Naive thymus-derived CD8-positive, alpha-beta T cell (primary cell): ENCODE measurements around the gene PRPF6. TPM values are rescaled to one million over a fixed set of nuclear protein-coding genes. Genes with fewer than 3 reads are reported as not detected.
A peak's percentile ranks its signal among the peaks of the same experiment; 100 is the strongest.

Experiments
- ATAC-seq, 2 donors: fragments of 150-1000 bp; cut with Tn5 transposase in 1 of 2; sonication (Bioruptor Pico), chemical (Tn5 transposase) in 1 of 2; 1 replicate in 1 of 2; 2 replicates in 1 of 2; pipeline ENCODE4 v1.10.0; 2021; ENCODE audit warnings: mild to moderate bottlenecking in 2 of 2, moderate library complexity in 2 of 2
- POLR2A ChIA-PET: fragments of 350-600 bp; sonication (Branson Sonifier 250); formaldehyde crosslinking; loops from one replicate; lab custom pipeline; 2021; ENCODE audit warnings: antibody characterized with exemption; lab: Charles Lee
- DNase-seq, 10 donors: peaks; one replicate each; pipeline versions ENCODE4 v3.0.0 to v3.0.0-alpha.2; 2020 to 2022
- H3K27ac Mint-ChIP-seq, 10 donors: one replicate each; pipeline ENCODE4 v1.8.0; 2020 to 2022; ENCODE audit warnings: mild to moderate bottlenecking in 10 of 10, mixed read lengths in 10 of 10, moderate library complexity in 4 of 10, inconsistent platforms in 1 of 10
- H3K27me3 Mint-ChIP-seq, 5 donors: one replicate each; pipeline ENCODE4 v1.8.0; 2021 to 2022; ENCODE audit warnings: mixed read lengths in 5 of 5
- H3K36me3 Mint-ChIP-seq, 3 donors: one replicate each; pipeline ENCODE4 v1.8.0; 2020 to 2022; ENCODE audit warnings: mixed read lengths in 3 of 3, mild to moderate bottlenecking in 2 of 3, inconsistent platforms in 1 of 3
- H3K4me1 Mint-ChIP-seq, 4 donors: one replicate each; pipeline ENCODE4 v1.8.0; 2021 to 2022; ENCODE audit warnings: mixed read lengths in 4 of 4
- H3K4me3 Mint-ChIP-seq, 10 donors: one replicate each; pipeline ENCODE4 v1.8.0; 2020 to 2022; ENCODE audit warnings: mild to moderate bottlenecking in 10 of 10, mixed read lengths in 10 of 10, moderate library complexity in 6 of 10, inconsistent platforms in 1 of 10
- H3K9me3 Mint-ChIP-seq, 9 donors: one replicate each; pipeline ENCODE4 v1.8.0; 2020 to 2022; ENCODE audit warnings: mixed read lengths in 9 of 9, mild to moderate bottlenecking in 3 of 9, inconsistent platforms in 1 of 9, moderate library complexity in 1 of 9
- polyA plus RNA-seq, 3 donors: library from polyadenylated mRNA; unstranded; fragments of 300-500 nt; fragmentation: Illumina TruSeq; gene quantifications; one replicate each; pipeline ENCODE4 v1.2.3, GENCODE V29; 2021
- total RNA-seq, 8 experiments: library from RNA in 2 of 8; stranded (reverse) in 2 of 8; gene quantifications; one replicate each; pipeline ENCODE4 v1.2.3 and lab custom pipeline; 2021 to 2026

PRPF6 gene
- total and polyA plus RNA-seq, 5 experiments from 2014 or later: 67.2 to 110 (median 91.1) TPM

- DNase-seq (peak; percentile 62 to 89 (median 78)), ATAC-seq (peak; percentile 88 to 92)
- peaks cover 0 to 14% (median 8%) of the 10 kb centered on the region in 5 donors for H3K27me3 Mint-ChIP-seq
- peaks cover 7 to 30% (median 18%) of the 10 kb centered on the region in 4 donors for H3K4me1 Mint-ChIP-seq
- H3K27ac Mint-ChIP-seq: peak overlapping the region in 7 of 10 donors; percentile 7 to 71 (median 57)
- H3K36me3 Mint-ChIP-seq: no peaks in the 10 kb centered on the region
- H3K4me3 Mint-ChIP-seq: peak overlapping the region; percentile 15 to 74 (median 64)
- H3K9me3 Mint-ChIP-seq: no peaks in the 10 kb centered on the region
- POLR2A ChIA-PET: interaction anchor here (0.5 to 4.9 kb wide), 9 partner anchors 13 to 621 kb away, joined by 3 to 49 read pairs (median 4); partner anchors contain the start of genes LIME1, OPRL1, PRPF6 and RGS19
Measured at GRCh38 chr20:64057628-64058498, 76.9 kb downstream of the PRPF6 start.

DNA sequence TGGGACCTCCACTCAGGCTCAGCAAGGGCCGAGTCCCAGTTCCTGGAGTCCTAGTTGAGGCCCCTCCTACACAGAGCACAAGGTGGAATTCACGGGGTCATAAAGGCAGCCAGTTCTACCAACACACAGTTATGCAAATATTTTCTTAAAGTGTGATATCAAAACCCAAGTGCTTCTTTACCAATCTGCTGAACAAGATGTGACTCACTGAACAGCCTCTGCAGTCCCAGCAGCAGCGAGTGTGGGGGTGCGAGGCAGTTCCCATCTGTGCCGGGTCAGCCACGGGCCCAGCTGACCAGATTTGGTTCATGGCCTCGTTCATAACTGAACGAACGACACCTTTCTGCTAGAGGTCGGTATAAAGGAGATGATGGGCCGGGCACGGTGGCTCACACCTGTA, 77.6 kb downstream of the PRPF6 start:
- no peak for ATAC-seq
- peak overlapping the region in 3 of 10 donors; percentile 10 to 71 (median 66) for H3K4me3 Mint-ChIP-seq
- no peak for DNase-seq
- no peaks in the 10 kb centered on the region for H3K9me3 Mint-ChIP-seq
- POLR2A ChIA-PET: interaction anchor here (0.7 to 4.9 kb wide), 8 partner anchors 18 to 562 kb away, joined by 3 to 49 read pairs (median 4); partner anchors contain the start of genes LIME1, OPRL1, PRPF6 and SAMD10
- H3K4me1 Mint-ChIP-seq: peaks cover 4 to 26% (median 19%) of the 10 kb centered on the region in 4 donors
- peaks cover 0 to 8% (median 3%) of the 10 kb centered on the region in 5 donors for H3K27me3 Mint-ChIP-seq
- no peaks in the 10 kb centered on the region for H3K36me3 Mint-ChIP-seq
- H3K27ac Mint-ChIP-seq: peak overlapping the region in 1 of 10 donors; percentile 68

GRCh38 chr20:64062276-64062595, 81.3 kb downstream of the PRPF6 start:
- H3K4me1 Mint-ChIP-seq: peaks cover 25 to 56% (median 51%) of the 10 kb centered on the region in 4 donors
- H3K36me3 Mint-ChIP-seq: no peaks in the 10 kb centered on the region
- ATAC-seq: no peak
- no peaks in the 10 kb centered on the region for H3K27me3 Mint-ChIP-seq
- peak overlapping the region in 8 of 10 donors; percentile 9 to 92 (median 56) for H3K4me3 Mint-ChIP-seq
- no peak overlapping the region for H3K27ac Mint-ChIP-seq
- no peak for DNase-seq
- H3K9me3 Mint-ChIP-seq: no peaks in the 10 kb centered on the region
- POLR2A ChIA-PET: interaction anchor here (0.6 to 2.7 kb wide), 14 partner anchors 10 to 323 kb away, joined by 3 to 38 read pairs (median 4); partner anchors contain the start of genes OPRL1, PRPF6, RGS19 and SAMD10

- Mint-ChIP-seq H3K27me3 (no peaks in the 10 kb centered on the region), H3K4me3 (peak within 1 kb of the TSS; percentile 81 to 92 (median 86)), H3K9me3 (no peaks in the 10 kb centered on the region), H3K4me1 (peaks cover 25 to 56% (median 51%) of the 10 kb centered on the region in 4 donors), H3K27ac (peak within 1 kb of the TSS; percentile 40 to 92 (median 76)), H3K36me3 (no peaks in the 10 kb centered on the region)
- POLR2A ChIA-PET: interaction anchor here (0.6 to 2.7 kb wide), 17 partner anchors 9 to 324 kb away, joined by 3 to 38 read pairs (median 4); partner anchors contain the start of genes OPRL1, PRPF6, RGS19 and SAMD10
- DNase-seq: peak; percentile 82 to 94 (median 90)
- ATAC-seq: peak; percentile 94 to 97
Measured at GRCh38 chr20:64062596-64063388, 81.9 kb downstream of the PRPF6 start, which contains the start of gene TCEA2. Gene TCEA2 (plus strand): TSS chr20:64063198. CDS start chr20:64063313, 115 bp downstream.

GRCh38 chr20:64063389-64064144, 82.6 kb downstream of the PRPF6 start:
- H3K4me1 Mint-ChIP-seq: peaks cover 21 to 50% (median 47%) of the 10 kb centered on the region in 4 donors
- no peak for DNase-seq

GRCh38 chr20:64064145-64064698, 83.3 kb downstream of the PRPF6 start:
- no peaks in the 10 kb centered on the region for H3K36me3 Mint-ChIP-seq
- ATAC-seq (no peak), DNase-seq (no peak)
- H3K27me3 Mint-ChIP-seq: no peaks in the 10 kb centered on the region
- H3K9me3 Mint-ChIP-seq: no peaks in the 10 kb centered on the region
- H3K27ac Mint-ChIP-seq: peak overlapping the region; percentile 20 to 92 (median 54)
- POLR2A ChIA-PET: interaction anchor here (0.5 to 2.0 kb wide), 3 partner anchors 13 to 107 kb away, joined by 3 to 21 read pairs (median 4); partner anchors contain the start of genes OPRL1 and RGS19
- peaks cover 23 to 53% (median 48%) of the 10 kb centered on the region in 4 donors for H3K4me1 Mint-ChIP-seq
- H3K4me3 Mint-ChIP-seq: peak overlapping the region; percentile 79 to 92 (median 86)

More at GRCh38 chr20:64063389-64064144, 82.6 kb downstream of the PRPF6 start:
- H3K27ac Mint-ChIP-seq: peak overlapping the region; percentile 29 to 92 (median 72)
- H3K27me3 Mint-ChIP-seq: no peaks in the 10 kb centered on the region
- H3K9me3 Mint-ChIP-seq: no peaks in the 10 kb centered on the region
- ATAC-seq: no peak
- H3K4me3 Mint-ChIP-seq: peak overlapping the region; percentile 81 to 92 (median 86)
- POLR2A ChIA-PET: interaction anchor here (0.6 to 2.7 kb wide), 14 partner anchors 9 to 325 kb away, joined by 3 to 38 read pairs (median 4); partner anchors contain the start of genes OPRL1, PRPF6, RGS19 and SAMD10
- no peaks in the 10 kb centered on the region for H3K36me3 Mint-ChIP-seq

- H3K27ac Mint-ChIP-seq: peak overlapping the region in 6 of 10 donors; percentile 64 to 89 (median 74)
- POLR2A ChIA-PET: interaction anchor here (1.5 to 4.9 kb wide), 3 partner anchors 12 to 109 kb away, joined by 3 to 47 read pairs (median 21); partner anchors contain the start of genes OPRL1 and RGS19
- no peaks in the 10 kb centered on the region for H3K9me3 Mint-ChIP-seq
- no peaks in the 10 kb centered on the region for H3K36me3 Mint-ChIP-seq
- DNase-seq (no peak), ATAC-seq (peak in 1 of 2 donors; percentile 13)
- H3K4me1 Mint-ChIP-seq: peaks cover 23 to 57% (median 49%) of the 10 kb centered on the region in 4 donors
- H3K27me3 Mint-ChIP-seq: no peaks in the 10 kb centered on the region
- H3K4me3 Mint-ChIP-seq: peak overlapping the region; percentile 25 to 92 (median 67)
Measured at GRCh38 chr20:64065062-64065973, 84.4 kb downstream of the PRPF6 start.

GRCh38 chr20:64065974-64066343, 85.0 kb downstream of the PRPF6 start:
- H3K27ac Mint-ChIP-seq: peak overlapping the region in 9 of 10 donors; percentile 35 to 77 (median 65)
- H3K4me1 Mint-ChIP-seq: peaks cover 23 to 62% (median 51%) of the 10 kb centered on the region in 4 donors
- peak overlapping the region in 9 of 10 donors; percentile 2 to 92 (median 66) for H3K4me3 Mint-ChIP-seq
- no peaks in the 10 kb centered on the region for H3K36me3 Mint-ChIP-seq
- ATAC-seq (peak in 1 of 2 donors; percentile 57), DNase-seq (peak in 2 of 10 donors; percentile 37 to 47)
- POLR2A ChIA-PET: interaction anchor here (0.6 to 4.9 kb wide), 2 partner anchors 12 to 81 kb away, joined by 3 to 47 read pairs; partner anchors contain the start of genes OPRL1 and RGS19
- no peaks in the 10 kb centered on the region for H3K27me3 Mint-ChIP-seq
- H3K9me3 Mint-ChIP-seq: no peaks in the 10 kb centered on the region

GRCh38 chr20:64067005-64067632, 86.2 kb downstream of the PRPF6 start:
- no peaks in the 10 kb centered on the region for H3K36me3 Mint-ChIP-seq
- no peaks in the 10 kb centered on the region for H3K27me3 Mint-ChIP-seq
- ATAC-seq: no peak
- H3K27ac Mint-ChIP-seq: peak overlapping the region in 1 of 10 donors; percentile 62
- H3K9me3 Mint-ChIP-seq: no peaks in the 10 kb centered on the region
- H3K4me1 Mint-ChIP-seq: peaks cover 23 to 59% (median 50%) of the 10 kb centered on the region in 4 donors
- H3K4me3 Mint-ChIP-seq: peak overlapping the region in 2 of 10 donors; percentile 7 to 22
- POLR2A ChIA-PET: interaction anchor here (4.9 kb wide), 1 partner anchor 11 kb away, joined by 47 read pairs; the partner anchor contains the start of genes OPRL1 and RGS19
- no peak for DNase-seq
